Measurements from ENCODE around the gene C1orf210.

Gene C1orf210

DNA sequence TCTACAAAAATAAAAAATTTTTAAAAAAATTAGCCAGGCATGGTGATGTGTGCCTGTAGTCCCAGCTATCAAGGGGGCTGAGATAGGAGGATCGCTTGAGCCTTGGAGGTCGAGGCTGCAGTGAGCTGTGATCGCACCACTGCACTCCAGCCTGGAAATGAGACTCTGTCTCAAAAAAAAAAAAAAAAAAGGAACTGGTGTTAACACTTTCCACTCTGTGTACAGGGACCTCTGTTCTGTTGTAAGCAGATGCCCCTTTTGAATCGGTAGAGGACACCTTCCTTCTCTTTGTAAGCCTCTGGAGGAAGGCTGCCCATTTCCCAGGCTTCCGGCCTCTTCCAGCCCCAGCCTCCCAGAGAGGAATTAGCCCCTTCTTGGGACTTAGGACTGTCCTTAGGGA is 7.3 kb upstream of the C1orf210 start:
- no peak for DNase-seq

DNA sequence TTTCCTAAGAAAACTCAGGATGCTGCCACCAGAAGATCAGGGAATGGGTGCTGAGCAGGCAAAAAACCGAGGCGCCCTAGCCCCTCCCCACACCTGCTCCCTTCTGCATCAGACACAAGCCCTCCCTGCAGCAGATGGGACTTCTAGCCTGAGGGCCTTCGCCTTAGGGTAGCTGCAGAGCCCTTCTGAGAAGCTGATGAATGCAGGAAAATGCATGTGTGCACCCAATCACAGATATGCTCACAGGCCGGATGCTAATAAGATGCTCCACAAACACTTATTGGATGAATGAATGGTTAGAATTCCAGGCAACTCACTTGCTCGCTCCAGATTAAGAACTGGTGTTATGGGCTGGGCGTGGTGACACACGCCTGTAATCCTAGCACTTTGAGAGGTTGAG is 6.8 kb upstream of the C1orf210 start:
- no peak for DNase-seq

DNA sequence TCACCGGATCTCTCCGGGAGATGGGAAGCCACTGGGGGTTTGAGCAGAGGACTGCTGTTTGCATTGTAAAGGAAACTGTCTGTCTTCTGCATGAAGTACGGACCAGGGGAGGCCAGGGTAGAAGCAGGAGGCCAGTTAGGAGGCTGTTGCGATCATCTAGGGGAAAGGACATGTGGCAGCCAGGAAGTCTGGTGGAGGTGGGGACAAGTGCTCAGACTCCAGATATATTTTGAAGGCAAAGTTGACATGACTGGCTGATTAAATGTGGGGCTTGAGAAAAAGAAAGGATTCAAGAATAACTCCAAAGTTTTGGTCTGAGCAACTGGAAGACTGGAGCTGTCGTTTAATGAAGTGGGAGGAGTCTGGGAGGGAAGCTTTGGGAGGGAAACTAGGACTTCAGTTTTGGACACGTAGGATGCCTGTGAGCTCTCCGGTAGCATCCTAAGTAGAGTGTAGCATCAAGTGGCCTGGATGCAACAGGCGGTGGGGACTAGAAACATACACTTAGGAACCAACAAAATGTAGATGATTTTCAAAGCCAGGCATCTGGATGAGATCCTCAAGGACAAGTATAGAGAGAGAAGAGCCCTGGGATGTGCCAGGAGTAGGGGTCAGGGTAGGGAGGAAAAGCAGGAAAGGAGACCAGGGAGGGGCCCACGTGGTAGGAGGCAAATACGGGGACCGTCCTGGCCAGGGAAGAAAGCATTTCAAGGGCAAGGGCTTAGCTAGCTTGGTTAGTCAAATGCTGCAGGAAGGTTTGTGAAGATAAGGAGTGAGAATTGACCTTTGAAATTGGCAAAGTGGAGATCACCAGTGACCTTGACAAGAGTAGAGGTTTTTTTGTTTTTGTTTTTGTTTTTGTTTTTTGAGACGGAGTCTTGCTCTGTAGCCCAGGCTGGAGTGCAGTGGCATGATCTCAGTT is 3.7 kb upstream of the C1orf210 start:
- no peak for DNase-seq

DNA sequence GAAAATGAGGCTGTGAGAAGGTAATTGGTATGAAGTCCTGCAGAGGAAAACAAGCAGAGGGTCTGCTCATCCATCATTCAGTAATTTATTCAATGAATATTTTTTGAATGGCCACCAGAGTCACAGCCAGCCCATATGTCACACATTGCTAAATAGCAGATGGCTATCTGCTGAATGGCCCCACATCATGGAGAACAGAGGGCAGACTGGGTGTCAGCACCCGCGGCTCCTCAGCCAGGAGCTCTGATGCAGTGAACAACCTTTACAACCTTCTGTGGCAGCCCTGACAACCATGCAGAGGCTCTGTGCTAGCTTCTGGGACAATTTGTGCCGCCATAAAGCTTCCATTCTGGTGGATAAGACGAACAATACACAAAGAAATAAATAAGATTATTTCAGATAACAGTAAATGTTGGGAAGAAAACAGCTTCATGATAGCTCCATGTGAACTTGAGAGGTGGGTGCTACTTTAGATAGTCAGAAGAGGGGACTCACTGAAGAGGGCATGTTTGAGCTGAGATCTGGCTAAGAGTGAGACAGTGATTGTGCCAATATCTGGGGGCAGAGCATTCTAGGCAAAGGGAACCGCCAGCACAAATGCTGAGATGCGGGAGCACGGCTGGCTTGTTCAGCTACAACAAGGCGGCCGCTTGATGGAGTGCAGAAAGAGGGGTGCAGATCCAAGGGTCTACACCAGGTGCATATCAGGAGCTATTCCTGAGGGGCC is 2.8 kb upstream of the C1orf210 start:
- no peak for DNase-seq

DNA sequence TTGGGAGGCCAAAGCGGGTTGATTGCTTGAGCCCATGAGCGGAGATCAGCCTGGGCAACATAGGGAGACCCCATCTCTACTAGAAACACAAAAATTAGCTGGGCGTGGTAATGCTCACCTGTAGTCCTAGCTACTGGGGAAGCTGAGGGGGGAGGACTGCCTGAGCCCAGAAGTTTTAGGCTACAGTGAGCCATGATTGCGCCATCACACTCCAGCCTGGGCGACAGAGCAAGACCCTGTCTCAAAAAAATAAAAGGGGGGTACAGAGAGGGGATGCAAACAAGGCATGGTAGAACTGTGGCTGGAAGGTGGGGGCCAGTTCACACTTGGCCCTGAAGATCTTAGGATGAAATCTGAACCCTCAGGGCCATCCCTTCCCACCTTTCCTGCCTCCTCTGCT is 1.2 kb upstream of the C1orf210 start:
- DNase-seq: no peak

DNA sequence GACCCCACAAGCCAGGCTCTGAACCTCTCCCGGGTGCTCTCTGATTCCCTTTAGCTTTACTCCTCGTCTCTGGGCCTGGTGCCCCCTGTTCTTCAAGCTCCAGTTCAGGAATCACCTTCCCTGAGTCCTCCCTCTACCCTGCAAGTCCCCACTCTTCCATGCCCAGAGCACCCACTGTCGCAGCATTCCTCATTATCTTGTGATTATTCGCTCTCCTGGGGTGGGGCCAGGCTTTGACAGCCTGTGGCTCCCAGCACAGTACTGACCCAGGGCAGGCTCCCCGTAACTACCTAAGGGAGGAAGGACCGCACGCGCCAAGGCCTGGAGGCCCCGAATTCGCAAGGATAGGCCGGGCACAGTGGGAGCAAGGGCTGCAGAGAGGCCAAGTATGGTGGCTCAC is 734 bp upstream of the C1orf210 start:
- no peak for DNase-seq

DNA sequence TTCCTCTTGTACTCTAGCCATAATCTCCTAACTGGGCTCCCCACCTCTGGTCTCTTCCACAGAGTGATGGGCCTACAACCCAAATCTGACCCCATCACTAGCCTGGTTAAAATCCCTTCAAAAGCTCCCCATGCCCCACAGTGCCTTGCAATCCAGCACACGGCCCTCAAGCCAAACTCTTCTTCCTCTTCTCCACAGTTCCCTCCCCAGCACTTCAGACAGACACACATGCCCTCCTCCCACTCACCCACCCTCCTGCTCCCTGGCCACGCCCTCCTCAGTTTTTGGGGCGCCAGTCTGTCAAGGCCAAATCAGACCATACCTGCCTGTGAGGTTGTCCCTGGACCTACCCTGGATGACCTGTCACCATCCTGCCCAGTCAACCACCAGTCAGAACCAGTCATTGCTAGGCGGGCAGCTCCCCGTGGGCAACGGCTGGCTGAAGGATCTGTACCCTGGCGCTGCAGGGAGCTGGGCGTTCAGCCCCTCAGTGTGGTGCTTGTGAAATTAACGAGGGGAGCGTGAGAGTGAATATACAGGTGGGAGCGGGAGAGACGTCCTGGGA is 753 bp downstream of the C1orf210 start:
- DNase-seq: no peak

DNA sequence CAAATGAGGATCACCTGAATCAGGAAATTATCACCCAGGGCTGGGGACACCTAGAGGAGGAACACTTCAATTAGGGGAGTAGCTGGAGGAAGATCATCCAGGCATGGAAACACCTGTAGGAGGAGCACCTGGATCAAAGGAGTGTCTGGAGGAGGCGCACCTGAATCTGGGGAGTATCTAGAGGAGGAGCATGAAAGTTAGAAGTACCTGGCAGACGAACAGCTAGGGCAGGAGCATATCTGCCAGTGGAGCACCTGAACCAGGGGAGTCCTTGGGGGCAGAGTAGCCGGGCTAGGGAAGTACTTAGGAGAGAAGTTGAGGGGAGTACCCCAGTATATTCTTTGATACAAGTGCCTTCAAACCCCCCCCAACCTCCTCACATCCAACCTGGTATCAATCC is 1.3 kb downstream of the C1orf210 start:
- no peak for DNase-seq

DNA sequence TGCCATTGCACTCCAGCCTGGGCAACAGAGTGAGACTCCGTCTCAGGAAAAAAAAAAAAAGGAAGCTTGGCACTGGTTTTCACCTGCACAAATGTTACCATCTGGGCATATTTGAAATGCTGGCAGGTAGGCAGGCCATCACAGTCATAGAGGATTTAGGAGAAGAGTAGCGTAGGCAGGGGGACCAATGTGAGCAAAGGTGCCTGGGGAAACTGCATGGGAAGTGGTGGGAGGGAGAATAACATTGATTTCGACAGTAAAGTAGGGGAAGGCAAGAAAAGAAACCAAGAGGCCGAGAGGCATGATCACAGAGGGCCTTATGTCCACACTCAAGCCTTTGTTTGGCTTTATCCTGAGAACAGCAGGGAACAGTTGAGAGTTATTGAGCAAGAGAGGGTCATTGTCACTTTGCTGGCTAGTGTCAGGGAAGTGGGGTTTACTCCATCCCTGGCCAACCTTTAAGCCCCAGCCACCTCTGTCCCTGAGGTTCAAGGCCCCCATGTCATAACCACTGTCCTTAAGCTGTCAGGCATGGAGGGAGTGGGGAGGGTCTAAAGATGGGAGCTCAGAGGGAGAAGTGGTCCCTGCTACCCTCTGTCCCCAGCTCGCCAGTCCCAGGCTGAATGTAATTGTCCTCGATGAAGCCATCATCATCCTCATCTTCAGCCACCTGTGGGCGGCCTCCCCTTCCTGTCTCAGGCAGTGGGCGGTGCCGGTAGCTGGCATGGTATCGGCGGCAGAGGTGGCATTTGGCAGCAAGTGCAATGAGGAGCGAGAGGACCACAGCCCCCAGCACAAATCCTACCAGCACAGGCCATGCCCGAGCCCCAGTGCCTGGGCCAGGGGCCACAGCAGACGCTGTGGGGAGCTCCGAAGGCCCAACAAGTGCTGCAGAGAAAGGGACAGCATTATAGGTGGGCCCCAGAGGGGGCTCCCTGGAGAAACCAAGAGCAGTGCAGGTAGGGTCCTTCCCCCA is 2.9 kb downstream of the C1orf210 start:
- no peak for DNase-seq

DNA sequence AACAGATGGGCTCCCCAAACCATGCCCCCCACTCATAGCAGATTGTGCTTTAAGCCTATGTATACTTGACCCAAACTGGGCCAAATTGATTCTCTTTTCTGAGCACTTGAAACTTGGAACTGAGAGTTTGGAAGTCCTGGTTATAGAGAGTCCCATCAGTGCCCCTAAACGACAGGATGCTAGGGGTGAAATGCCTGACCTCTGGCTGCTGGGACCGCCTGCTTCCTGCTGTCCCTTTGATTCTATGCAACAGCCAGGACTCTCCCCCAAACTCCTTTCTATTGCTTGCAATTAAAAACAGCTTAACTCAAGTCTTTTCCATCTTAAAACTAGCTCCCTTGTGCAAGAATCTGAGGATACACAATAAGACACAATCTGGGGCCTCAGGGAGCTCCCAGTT is 4.7 kb downstream of the C1orf210 start:
- no peak for DNase-seq

DNA sequence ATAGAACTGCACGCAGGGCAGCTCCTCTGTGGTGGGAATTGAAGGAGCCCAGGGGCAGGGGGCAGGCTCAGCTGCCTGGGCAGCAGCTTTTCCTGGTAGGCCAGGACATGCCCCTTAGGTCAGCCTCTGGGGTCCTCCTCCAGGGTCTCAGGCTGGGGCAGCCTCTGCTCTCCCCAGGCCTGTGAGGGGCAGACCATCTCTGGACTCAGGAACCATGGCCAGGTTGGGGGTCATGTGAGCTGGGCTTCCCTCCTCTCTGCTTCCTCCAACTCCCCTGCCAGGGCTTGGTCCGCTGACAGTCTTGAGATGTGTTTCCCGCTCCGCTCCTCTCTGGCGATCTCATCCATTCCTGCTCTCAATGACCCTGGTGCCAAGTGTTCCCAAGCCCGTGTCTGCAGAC is 5.7 kb downstream of the C1orf210 start:
- no peak for DNase-seq

DNA sequence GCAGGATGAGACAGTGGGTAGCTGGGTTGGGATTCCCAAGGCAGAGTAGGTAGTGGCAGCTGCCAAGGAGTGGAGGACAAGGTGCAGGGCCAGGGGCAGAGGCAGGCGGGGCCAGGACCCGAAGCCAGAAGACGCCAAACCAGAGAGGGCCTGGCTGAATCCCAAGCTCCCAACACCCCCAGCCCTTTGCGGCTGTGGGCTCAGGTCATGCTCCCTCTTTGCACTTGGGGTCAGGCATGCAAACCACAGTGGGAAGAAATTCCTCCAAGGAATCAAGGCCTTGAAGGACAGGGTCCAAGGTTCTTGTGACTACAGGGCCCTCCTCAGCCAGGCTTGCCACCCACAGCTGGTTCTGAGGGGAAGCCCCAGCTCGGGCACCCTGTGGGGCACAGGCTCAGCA is 6.2 kb downstream of the C1orf210 start:
- DNase-seq: no peak

DNA sequence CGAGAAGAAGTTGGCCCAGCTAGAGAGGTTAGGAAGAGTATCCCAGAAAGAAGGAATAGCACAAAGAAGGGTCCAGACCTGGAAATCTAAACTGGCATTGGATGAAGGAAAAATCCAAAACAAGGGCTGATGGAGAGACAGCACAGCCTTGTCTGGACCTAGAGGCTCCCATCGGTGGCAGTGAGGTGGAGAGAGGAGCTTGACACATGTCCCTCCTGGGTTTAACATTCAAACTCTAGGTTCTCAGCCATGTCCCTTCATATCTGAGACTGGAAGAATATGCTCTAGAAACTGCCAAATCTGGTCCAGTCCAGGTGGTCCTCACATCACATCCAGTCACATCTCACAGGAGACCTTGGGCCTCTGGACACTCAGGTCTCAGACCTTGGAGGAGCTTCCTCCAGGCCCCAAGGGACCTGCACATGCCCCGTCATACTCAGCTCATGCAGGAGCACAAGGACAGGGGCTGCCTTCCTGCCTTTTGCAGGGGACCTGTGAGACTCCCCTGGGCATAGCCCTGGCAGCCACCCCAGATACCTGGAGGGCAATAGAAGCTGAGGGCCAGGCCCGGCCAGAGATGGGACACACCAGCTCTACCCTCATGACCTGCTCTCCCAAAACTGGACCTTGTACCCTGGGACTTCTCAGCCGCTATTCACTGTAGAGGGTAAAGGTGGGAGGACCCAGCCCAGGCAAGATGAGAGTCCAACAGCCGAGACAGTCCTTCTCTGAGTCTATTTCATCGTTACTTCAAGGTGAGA is 8.1 kb downstream of the C1orf210 start:
- DNase-seq: no peak

DNA sequence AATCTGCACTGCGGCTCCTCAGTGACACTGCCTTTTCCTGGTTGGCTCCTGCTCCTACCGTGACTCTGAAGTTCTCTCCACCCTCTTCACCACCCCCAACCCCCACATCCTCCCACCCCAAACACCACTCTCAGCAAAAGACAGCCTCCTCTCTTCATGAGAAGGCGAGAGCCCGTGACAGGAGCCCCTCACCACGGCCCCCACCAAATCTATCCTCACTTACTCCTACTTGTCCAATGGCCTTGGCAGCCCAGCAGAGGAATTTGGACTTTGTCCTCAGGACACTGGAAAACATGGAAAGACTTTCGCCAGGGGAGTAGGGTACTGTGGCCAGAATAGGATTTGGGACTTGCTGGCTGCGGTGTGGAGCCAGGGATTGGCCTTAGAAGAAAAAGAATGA is 8.7 kb downstream of the C1orf210 start:
- DNase-seq: no peak

DNA sequence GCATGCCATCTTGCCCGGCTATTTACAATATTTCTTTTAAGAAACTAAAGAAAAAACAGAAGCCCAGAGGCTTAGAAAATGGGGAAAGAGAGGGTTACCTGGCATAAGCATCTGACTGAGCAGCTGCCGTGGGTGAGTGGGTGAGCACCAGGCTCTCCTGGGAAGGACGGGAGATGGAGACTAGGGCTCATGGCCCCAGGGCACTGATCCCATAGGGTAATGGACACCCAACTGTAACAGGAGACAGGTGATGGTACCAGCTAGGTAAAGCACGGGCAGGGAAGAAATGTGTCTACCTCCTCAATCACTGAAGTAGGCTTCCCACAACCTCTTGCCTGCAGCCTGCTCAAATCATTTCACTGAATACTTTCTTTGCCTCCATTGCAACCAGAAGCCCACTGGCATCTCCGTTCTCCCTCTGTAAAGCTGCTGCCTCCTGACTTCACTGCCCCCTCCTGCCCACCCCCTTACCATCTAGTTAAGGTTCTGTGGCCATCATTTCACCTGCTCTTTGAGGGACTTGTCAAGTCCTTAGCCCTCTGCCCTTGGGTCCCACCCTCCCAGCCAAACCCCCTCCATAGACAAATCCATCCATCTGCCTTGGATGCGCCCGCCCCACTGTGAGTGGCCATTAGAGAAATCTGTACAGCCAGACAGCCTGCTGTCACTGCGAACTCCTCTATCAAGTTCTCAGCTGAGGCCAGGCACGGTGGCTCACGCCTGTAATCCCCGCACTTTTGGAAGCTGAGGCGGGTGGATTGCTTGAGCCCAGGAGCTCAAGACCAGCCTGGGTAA is 9.4 kb downstream of the C1orf210 start:
- no peak for DNase-seq

DNA sequence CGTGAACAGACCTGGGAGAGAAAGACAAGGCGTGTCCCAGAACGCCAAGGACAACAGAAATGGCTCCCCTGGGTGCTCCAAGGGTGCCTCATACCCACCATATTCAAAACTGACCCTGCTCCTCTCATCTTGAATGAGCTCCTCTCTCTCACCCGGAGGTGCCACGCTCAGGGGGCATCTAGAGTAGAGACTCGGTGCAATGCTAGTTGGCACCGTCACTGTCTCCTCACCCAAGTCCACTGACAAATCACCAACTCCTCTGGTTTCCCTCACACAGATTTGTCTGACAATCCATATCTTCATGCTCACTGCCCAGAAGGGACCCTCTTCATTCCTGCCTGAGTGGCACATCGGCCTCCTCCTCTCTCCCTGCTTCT is 10.6 kb downstream of the C1orf210 start:
- DNase-seq: no peak

DNA sequence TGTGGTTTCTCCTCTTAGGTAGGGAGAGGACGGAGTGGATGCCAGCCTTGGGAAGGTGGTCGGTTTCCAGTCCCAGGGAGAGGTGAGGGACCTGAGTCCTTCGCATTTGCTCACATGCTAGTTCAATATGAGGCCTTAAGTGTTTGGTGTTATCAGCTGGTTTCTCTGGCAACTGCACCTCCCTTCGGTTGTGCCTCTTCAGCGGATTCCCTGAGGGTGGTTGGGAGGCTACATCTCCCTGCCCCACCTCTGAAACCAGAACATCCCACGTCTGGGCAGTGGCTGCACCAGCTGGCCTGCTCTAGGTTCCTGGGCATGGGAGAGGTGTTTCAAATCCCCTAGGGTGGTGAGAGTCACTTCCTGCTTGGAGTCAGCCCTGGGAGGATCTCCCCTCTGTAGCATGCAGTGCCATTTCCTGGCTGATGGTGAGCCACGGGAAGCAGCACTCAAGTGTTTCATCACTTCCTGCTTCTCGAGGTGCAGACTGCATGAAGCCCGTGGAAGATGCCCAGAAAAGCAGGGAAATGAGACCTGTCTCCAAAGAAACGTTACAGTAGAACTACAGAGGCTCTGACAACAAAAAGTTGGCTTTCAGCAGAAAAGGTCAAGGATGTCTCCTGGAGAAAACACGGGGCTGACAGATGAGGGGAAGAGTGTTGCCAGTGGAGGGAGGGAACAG is 11.1 kb downstream of the C1orf210 start:
- DNase-seq: peak; percentile 30

DNA sequence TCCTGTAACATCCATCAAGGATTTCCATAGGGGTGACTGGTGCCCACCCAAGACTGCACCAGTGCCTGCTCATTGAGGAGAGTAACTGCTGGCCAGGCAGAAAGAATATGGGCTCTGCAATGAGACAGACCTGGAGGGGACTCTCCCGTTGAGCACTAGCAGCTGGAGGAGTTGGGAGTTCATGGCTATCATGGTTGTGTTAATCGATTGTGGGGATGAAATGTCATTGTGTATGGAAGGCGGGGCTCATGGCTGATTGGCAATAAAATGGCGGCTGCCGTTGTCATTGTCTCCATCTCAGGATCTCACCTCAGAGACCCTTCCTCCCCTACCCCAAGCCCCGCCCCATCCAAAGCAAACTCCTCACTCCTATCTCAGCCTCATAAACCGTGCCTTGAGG is 11.7 kb downstream of the C1orf210 start:
- DNase-seq: no peak

DNA sequence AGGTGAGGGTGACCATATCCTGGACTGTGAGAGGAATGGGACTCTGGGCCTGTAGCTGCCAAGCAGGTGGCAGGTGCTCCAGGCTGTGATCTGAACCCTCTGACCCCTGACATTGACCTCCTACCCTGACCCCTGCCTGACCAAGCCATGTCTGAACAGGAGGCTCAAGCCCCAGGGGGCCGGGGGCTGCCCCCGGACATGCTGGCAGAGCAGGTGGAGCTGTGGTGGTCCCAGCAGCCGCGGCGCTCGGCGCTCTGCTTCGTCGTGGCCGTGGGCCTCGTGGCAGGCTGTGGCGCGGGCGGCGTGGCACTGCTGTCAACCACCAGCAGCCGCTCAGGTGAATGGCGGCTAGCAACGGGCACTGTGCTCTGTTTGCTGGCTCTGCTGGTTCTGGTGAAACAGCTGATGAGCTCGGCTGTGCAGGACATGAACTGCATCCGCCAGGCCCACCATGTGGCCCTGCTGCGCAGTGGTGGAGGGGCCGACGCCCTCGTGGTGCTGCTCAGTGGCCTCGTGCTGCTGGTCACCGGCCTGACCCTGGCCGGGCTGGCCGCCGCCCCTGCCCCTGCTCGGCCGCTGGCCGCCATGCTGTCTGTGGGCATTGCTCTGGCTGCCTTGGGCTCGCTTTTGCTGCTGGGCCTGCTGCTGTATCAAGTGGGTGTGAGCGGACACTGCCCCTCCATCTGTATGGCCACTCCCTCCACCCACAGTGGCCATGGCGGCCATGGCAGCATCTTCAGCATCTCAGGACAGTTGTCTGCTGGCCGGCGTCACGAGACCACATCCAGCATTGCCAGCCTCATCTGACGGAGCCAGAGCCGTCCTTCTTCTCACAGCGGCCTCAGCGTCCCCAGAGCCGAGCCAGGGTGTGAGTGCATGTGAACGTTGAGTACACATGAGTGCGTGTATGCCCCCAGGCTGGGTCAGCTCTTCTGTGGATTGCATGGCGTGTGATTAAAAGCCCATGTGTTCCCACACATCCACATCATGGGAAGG is 12.5 kb downstream of the C1orf210 start:
- no peak for DNase-seq
